Measurements from ENCODE around the gene TBX4.

The TBX4 gene

DNA sequence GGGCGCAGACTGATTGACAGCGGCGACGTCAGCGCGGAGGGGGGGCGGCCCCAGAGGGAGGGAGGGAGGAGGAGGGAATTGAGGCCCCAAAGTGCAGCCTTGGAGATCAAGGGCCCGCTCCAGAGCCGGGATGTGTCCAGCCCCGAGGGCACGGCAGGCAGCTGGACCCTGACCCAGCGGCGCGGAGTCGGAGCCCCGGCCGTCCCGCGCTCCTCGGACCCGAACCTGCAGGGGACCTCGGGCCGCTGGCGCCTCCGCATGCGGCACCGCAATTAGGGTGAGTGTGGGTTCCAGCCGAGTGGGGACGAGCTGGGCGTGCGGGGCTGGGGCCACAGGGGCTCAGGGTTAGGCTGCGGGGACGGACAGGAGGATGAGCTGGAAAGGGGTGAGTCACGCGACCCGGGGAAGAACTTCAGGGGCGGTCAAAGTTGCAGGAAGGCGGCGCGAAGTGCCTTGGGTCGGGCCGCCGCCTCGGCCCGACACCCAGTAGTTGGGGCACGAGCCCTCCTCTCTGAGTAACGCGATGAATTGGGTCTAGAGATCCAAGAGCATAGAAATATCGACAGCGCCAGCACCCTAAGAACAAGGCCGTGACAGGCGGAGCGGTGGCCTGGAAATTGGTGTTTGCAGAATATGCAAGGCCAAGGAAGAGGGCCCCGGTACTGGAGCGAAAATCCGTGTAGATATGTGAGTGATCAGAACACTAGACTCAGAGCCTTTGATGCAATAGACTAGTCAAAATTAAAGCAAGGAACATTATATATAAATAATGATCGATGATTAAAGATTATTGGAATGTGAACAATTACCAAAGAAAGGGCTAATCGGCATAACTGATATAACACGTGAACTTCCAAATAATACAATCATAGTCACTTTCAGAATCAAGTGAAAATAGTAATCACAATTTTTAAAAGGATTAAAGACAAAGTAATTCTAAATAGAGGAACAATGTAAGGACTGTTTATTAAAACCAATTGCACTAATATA, at the start of gene TBX4:
TSS of gene TBX4 (plus strand) at position 122 of the 990 bp plus-strand sequence. CDS start 4,069 bp downstream, outside the sequence.
- peak within 1 kb of the TSS; percentile 29 for H3K4me3 ChIP-seq (ENCODE audit: low read depth, low read length)
- DNase-seq (ENCODE audit: low read depth) = no peak

DNA sequence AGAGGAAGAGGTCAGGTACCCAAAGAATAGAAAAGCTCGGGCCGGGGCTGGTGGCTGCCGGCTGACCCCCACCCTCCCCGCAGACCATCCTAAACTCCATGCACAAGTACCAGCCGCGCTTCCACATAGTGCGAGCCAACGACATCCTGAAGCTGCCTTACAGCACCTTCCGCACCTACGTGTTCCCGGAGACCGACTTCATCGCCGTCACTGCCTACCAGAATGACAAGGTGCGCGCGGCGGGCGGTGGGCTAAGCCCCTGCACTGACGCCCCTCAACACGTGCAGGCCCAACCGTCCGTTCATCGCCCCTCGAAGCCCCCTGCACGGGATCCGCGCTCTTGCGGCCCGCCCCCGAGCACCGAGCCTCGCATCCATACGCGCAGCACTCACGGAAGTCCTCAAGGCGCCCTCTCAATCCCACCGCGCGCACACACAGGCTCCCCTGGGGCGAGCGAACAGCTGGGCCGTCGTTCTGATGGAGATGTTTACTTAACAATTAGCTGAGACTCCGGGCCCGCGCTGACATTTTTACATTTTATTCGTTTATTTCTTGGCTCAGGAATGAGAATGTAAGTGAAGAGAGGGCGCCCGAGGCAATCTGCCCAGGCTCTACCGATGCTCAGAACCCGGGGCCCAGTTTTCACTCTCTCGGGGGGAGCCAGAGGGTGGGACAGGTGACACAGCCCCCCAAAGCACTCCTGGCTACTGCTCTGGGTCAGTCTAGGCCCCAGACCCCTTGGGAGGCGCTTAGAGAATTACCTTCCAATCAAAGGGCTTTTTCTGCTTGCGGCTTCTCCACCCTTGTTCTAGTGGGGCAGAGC, 49.0 kb upstream of the TBX4 start:
- H3K4me3 ChIP-seq (ENCODE audit: low read depth, low read length) = peak overlapping the region; percentile 75

DNA sequence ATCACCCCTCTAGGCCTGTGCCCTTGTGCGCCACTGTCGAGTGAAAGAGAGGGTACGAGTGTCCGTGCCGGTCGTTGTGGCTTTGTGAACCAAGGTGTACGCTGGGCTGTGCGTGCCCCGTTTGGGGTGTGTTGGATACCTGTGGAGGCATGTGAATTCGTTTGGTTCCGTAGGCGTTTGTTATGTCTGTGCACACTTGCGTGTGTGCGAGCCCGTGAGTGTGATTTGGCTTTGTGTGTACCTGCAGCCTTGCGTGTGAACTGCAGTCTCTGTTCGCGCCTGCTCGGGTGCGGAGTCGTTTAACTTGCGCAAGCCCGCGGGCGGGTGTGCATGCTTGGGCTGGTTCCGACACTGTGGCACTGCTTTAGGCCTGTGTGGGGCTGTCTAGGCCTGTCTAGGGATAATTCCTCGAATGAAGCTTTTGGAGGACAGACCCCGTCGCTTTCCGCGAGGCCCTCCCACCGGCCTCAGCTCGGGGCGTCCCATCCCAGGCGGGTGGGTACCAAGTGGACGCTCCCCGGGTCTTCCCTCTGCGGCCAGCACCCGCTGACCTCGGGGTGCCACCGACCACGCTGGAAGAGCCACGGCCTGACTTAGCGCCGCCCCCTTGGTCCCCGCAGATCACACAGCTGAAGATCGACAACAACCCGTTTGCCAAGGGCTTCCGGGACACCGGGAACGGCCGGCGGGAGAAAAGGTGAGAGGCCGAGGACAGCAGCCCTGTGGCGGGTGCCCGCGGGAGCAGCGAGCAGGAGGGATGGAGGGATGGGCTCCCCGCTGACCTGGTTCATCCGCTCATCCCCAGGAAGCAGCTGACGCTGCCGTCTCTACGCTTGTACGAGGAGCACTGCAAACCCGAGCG, 48.2 kb upstream of the TBX4 start:
- H3K4me3 ChIP-seq (ENCODE audit: low read depth, low read length) = peak overlapping the region; percentile 75
- no peak for DNase-seq (ENCODE audit: low read depth)

More for the DNA sequence above, 49.0 kb upstream of the TBX4 start:
- no peak for DNase-seq (ENCODE audit: low read depth)

DNA sequence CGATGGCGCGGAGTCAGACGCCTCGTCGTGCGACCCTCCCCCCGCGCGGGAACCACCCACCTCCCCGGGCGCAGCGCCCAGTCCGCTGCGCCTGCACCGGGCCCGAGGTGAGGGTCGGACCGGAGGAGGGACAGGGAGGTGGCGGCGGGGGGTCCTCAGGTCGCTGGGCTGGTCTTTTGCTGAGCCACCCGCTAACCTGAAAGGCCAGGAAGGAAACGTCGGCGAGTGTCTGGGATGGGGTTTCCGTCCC, 47.6 kb upstream of the TBX4 start:
- peak overlapping the region; percentile 75 for H3K4me3 ChIP-seq (ENCODE audit: low read depth, low read length)

DNA sequence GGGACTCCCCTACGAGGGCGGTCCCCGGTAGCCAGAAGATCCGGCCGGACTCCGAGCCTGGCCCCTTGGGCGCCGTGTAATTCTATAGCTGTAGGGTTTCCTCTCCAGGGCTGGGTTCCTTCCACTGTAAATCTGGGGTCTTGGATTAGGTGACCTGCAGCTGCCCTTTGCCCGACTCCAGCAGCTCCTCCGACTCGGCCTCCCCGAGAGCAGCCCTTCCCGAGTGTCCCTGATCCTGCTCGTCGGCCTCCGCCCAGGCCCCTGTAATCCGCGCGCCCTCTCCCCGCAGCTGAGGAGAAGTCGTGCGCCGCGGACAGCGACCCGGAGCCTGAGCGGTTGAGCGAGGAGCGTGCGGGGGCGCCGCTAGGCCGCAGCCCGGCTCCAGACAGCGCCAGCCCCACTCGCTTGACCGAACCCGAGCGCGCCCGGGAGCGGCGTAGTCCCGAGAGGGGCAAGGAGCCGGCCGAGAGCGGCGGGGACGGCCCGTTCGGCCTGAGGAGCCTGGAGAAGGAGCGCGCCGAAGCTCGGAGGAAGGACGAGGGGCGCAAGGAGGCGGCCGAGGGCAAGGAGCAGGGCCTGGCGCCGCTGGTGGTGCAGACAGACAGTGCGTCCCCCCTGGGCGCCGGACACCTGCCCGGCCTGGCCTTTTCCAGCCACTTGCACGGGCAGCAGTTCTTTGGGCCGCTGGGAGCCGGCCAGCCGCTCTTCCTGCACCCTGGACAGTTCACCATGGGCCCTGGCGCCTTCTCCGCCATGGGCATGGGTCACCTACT, 47.1 kb upstream of the TBX4 start:
- peak overlapping the region; percentile 75 for H3K4me3 ChIP-seq (ENCODE audit: low read depth, low read length)
- DNase-seq (ENCODE audit: low read depth) = no peak

More for the DNA sequence above, 47.6 kb upstream of the TBX4 start:
- DNase-seq (ENCODE audit: low read depth) = no peak

DNA sequence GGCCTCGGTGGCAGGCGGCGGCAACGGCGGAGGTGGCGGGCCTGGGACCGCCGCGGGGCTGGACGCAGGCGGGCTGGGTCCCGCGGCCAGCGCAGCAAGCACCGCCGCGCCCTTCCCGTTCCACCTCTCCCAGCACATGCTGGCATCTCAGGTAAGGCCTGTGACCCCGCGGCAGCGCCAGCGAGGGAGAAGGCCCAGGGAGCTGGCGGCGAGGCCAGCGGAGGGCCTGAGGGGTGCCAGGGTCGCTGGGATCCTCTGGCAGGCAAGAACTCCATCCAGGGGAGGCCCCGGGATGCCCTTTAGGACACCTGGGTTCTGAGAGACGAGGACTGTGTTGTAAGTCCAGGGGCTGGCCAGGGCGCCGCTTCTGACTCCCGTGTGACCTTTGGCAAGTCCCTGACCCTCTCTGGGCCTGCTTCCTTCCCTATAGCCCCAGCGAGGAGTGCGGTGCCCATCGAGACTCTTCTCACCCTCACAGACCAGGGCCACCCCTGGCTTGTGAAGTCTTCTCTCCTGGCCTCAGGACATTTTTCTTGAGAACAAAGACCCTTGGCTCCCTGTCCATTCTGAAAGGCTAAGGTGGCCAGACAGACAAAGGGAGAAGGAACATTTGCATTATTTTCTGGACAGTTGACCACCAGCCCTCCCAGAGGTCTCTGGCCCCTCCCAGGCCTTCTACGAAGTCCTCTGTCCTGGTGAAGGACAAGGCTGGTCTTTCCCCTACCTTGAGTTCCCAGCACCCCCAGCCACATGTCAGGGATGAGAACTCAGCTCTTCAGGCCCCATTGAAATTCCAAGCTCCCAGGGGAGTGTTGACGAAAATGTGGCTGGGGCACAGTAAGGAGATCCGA, 46.3 kb upstream of the TBX4 start:
- H3K4me3 ChIP-seq (ENCODE audit: low read depth, low read length) = no peak overlapping the region
- no peak for DNase-seq (ENCODE audit: low read depth)

DNA sequence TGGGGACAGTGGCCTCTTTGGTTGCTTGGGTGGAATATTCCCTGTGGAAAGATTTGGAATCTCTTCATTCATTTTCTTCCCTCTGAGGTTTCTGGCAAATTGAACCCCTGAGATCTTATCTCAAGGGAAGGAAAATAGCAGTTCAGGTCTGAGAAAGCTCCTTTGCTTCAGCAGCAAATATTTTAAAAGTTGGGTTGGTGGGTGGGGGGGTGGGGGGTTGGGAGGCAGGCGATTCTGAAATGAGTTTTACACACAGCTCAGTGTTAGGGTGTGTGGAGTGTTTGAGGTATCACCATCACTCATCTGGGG, 45.7 kb upstream of the TBX4 start:
- no peak for DNase-seq (ENCODE audit: low read depth)
- no peak overlapping the region for H3K4me3 ChIP-seq (ENCODE audit: low read depth, low read length)

DNA sequence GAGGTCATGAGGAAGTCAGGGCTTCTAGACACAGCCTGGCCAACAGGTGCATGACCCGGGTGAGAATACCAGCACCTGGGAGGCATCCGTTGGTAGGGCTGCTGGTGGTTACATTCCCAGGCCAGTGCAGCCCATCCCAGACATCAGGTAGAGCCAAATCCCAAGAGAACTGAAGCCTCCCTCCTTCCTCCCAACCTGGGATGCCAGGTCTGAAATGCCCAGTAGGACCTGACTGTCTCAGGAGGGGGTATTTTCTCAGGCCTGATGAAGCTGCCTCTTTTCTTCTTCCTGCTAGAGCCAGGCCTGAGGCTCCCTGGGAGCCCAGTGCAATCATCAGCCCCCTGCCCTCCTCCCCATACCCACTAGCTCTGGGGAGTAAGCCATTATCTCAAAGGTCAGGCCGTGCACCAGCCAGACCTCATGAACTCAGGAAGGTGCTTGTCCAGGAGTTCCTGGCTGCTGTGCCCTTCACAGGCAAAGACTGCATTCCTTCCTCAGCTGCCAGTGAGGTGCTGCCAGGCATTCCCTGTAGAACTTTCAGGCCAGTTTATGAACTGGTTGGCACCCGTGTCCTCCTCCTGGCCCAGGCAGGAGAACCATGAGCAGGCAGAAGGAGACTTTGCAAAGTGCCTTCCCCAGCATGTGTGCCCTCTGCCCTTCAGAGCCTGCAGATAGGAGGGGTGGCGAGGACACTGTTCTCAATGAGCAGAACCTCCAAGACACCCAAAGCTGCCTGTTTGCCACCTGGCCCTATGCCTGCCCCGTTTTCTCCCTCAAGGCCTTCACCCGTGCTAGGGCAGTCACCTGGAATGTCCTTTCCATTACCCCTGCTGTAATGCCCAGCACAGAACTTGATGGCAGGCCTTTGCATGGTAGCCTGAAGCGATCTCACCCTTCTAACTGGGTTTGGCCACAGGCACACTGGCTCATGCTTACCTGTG, 45.0 kb upstream of the TBX4 start:
- DNase-seq (ENCODE audit: low read depth) = no peak
- no peak overlapping the region for H3K4me3 ChIP-seq (ENCODE audit: low read depth, low read length)

DNA sequence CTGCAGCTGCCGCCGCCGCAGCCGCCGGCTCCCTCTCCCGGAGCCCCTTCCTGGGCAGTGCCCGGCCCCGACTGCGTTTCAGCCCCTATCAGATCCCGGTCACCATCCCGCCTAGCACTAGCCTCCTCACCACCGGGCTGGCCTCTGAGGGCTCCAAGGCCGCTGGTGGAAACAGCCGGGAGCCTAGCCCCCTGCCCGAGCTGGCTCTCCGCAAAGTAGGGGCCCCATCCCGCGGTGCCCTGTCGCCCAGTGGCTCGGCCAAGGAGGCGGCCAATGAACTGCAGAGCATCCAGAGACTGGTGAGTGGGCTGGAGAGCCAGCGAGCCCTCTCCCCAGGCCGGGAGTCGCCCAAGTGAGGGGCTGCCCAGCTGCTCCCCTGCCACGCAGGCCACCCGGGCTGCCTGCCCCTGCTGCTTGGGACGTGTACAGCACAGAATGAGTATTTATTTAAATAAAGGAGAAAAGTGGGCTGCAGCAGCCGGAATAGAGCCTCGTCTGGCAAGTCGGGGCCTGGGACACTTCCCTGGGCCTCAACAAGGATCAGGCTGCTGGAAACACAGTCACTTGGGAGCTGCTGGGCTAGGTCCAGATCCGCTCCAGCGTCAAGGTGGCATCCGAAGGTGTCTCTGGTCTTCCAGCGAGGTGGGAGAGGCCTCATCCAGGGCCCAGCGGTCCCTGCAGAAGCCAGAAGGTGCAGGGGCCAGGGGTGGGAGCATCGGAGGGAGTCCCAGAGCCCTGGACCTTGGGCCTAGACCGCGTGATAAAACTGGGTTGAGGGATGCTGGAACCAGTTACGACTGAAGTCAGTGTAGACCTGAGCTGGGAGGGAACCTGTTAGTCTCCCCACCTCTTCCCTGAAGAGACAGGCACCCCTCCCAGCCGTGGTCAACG, 43.8 kb upstream of the TBX4 start:
- DNase-seq (ENCODE audit: low read depth) = no peak
- no peak overlapping the region for H3K4me3 ChIP-seq (ENCODE audit: low read depth, low read length)

DNA sequence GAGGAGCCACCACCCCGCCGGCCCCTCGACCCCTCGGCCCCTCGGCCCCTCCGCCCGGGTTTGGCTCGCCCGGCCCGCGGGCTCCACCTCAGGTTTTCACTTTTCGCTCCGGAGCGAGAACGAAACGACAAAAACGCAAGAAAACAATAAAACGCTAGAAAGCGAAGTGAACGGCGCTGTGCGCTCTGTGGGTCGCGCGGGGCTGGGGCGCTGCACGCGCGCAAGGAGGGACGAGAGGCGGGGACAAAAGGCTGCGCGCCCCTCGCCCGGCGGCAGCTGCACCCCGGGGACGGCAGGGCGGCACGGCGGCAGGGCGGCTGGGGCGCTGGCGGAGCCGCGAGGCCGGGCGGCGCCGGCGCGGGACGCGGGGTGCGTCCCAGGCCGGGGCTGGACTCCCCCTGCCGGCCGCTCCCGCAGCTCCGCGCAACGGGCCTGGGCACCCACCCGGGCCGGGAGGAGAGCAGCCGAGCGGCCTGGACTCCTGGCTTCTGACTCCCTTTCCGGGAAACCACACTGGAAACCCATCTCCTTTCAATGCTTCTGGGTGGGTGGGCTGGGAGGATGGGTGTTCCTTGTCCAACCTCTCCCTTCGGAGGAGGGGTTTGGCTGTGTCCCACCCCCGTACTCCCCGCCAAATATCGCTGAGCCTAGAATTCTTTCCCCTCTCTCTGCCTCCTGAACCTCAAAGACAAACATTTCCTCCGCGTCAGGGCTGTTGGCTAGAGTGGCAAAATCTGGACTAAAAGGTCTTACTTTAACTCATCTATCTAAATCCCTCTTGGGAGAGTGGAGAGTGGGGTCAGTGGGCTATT, 42.7 kb upstream of the TBX4 start:
- peak overlapping the region; percentile 50 for H3K4me3 ChIP-seq (ENCODE audit: low read depth, low read length)
- DNase-seq (ENCODE audit: low read depth) = no peak

DNA sequence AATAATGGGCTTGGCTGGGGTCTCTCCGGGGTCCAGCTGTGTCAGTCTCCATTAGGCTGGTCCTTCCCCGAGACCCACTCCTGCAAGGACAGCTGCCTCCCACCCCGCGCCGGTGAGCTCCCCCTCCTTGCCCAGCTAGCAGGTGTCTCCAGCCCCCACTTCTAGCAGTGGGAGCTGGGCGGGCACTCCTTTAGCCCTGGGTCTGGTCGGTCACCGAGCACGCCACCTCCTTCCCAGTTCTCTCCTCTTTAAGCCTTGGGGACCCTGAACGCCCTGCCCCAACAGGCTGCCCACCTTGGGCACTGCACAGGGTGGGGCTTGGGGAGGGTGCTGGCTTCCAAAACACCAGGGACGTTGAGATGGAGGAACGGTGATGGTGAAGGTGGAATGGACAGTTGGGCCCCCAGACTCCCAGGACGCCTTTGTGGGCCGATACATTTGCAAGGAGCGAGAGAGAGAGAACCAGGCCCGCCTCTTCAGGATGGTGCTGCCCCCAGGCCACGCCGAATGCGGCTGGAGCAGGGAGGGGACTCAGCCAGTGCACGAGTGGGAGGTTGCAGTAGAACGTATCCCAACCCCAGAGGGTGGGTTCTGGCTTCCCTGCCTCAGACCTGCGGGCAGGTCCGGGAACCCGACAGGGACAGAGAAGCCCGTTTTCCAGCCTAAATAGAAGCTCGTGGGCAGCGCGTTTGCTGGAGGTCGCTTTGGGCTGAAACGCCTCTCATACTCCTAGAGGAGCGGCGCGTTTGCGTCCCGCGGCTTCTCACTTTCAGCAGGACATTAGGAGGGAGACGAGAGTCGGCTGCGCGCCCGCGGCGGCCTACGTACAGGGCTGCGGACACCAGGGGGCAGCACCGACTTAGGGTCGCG, 41.8 kb upstream of the TBX4 start:
- DNase-seq (ENCODE audit: low read depth) = no peak

DNA sequence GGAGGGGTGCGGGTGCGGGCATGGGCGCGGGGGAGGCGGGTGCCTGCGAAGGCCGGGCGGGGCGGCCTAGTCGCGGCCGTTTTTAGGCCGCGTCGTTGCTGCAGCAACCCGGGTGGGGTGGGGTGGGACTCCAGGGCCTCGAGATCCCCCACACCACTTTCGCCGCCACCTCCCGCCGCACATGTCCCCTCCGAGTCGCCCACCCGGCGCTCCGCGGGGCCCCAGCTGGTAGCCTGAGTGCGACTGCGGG, 41.3 kb upstream of the TBX4 start:
- H3K4me3 ChIP-seq (ENCODE audit: low read depth, low read length) = peak overlapping the region; percentile 61
- no peak for DNase-seq (ENCODE audit: low read depth)

More for the DNA sequence above, 41.8 kb upstream of the TBX4 start:
- peak overlapping the region; percentile 15 for H3K4me3 ChIP-seq (ENCODE audit: low read depth, low read length)

DNA sequence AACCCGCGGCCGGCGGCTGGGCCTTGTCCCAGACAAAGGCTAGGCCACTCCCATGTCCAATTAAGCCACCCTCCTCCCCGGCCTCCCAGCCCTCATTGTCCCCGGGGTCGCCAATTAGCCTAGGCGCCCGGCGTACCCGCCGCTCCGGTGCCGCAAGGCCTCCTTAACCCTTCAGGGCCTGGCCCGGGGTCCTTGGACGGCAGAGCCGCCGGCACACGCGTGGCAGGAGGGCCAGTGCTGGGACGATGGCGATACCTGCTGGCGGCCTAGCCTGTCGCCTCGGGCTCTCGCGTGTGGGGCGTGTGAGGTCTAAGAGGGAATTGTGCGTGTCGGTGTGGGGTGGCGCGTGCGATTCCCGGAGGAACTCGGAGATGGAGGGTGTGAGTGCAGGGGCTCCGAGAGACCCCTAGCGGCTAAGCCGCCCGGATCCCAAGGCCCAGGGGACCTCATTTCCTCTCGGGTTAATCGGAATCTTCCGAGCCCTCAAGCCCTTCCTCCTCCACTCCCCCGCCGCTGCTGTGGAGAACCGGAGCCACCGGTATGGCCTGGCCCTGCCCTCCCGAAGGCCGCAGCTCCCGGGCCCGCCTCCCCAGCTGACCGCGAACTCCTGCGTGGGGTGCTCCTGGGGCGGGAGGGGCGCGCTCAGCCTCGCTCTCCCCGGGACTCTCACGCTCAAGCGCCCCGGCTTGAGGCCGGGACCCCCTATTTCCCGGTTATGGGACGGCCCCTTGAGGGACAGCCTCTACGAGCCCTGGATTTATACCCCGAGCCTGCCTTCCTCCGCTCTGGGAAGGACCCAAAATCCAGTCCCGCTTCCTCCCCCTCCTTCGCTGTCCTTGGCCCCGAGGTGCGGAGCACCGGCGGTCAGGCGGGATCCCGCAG, 40.7 kb upstream of the TBX4 start:
- peak overlapping the region; percentile 61 for H3K4me3 ChIP-seq (ENCODE audit: low read depth, low read length)
- DNase-seq (ENCODE audit: low read depth) = no peak

Data from skeletal muscle cell (primary cell).